ENCODE data around the gene SCFD2. TPM values are rescaled to one million over a fixed set of nuclear protein-coding genes. Genes with fewer than 3 reads are reported as not detected.
A peak's percentile ranks its signal among the peaks of the same experiment; 100 is the strongest.

Gene SCFD2
- polyA plus RNA-seq, 3 donors = 5.4 to 9.4 (median 6.7) TPM

GRCh38 chr4:52833941-52834525 is 531.8 kb downstream of the SCFD2 start:
- H2AFZ ChIP-seq (ENCODE audit: insufficient read depth, low read depth, low read length, poor library complexity, severe bottlenecking) = no peak overlapping the region
- no peaks in the 10 kb centered on the region for H3K4me1 Mint-ChIP-seq
- peaks cover 0 to 3% (median 1%) of the 10 kb centered on the region in 7 donors for H3K9me3 Mint-ChIP-seq
- H3K36me3 Mint-ChIP-seq = no peaks in the 10 kb centered on the region
- no peak overlapping the region for H3K4me2 ChIP-seq (replicated peaks; ENCODE audit: extremely low read depth, low read length, poor library complexity, severe bottlenecking)
- H3K4me3 ChIP-seq (replicated peaks in 1 of 3; ENCODE audit: low read depth in 2 of 3, low read length in 3 of 3) = no peak overlapping the region
- peaks cover 0 to 2% (median 1%) of the 10 kb centered on the region in 3 donors for H3K27me3 Mint-ChIP-seq (ENCODE audit: low read depth in 3 of 3)
- H3K27ac Mint-ChIP-seq = no peak overlapping the region
- no peaks in the 10 kb centered on the region for H3K36me3 ChIP-seq (replicated peaks in 1 of 2; ENCODE audit: control insufficient read depth in 1 of 2, insufficient read depth in 2 of 2, low read length in 2 of 2)
- intact Hi-C loops (cut with micrococcal nuclease) = no loop called here
- H3K4me1 ChIP-seq (ENCODE audit: control insufficient read depth in 1 of 2, insufficient read depth in 2 of 2, low read length in 2 of 2) = no peaks in the 10 kb centered on the region
- no peaks in the 10 kb centered on the region for H4K20me1 ChIP-seq (ENCODE audit: insufficient read depth, low read length)
- H3K9me3 ChIP-seq (replicated peaks in 1 of 2; ENCODE audit: control insufficient read depth in 1 of 2, insufficient read depth in 1 of 2, low read length in 2 of 2) = no peaks in the 10 kb centered on the region
- no peaks in the 10 kb centered on the region for H3K27me3 ChIP-seq (ENCODE audit: control insufficient read depth in 2 of 2, insufficient read depth in 2 of 2, low read length in 2 of 2)
- WGBS (ENCODE audit: insufficient coverage) = 90% methylated on average over 3 of the region's 3 CpGs
- DNase-seq = no peak
- no peak overlapping the region for H3K9ac ChIP-seq (ENCODE audit: insufficient read depth, low read length, poor library complexity, severe bottlenecking)
- H3K4me3 Mint-ChIP-seq = no peak overlapping the region
- H3K27ac ChIP-seq (ENCODE audit: low read depth in 1 of 2, low read length in 2 of 2) = no peak overlapping the region
- no peaks in the 10 kb centered on the region for H3K79me2 ChIP-seq (ENCODE audit: insufficient read depth, low read length)
- TF ChIP-seq, protein P1, sequence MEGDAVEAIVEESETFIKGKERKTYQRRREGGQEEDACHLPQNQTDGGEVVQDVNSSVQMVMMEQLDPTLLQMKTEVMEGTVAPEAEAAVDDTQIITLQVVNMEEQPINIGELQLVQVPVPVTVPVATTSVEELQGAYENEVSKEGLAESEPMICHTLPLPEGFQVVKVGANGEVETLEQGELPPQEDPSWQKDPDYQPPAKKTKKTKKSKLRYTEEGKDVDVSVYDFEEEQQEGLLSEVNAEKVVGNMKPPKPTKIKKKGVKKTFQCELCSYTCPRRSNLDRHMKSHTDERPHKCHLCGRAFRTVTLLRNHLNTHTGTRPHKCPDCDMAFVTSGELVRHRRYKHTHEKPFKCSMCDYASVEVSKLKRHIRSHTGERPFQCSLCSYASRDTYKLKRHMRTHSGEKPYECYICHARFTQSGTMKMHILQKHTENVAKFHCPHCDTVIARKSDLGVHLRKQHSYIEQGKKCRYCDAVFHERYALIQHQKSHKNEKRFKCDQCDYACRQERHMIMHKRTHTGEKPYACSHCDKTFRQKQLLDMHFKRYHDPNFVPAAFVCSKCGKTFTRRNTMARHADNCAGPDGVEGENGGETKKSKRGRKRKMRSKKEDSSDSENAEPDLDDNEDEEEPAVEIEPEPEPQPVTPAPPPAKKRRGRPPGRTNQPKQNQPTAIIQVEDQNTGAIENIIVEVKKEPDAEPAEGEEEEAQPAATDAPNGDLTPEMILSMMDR (IDR thresholded peaks at IDR 0.05) = no peak

- Histone ChIP-seq H3K4me2 (replicated peaks; ENCODE audit: extremely low read depth, low read length, poor library complexity, severe bottlenecking) (no peak overlapping the region), H2AFZ (ENCODE audit: insufficient read depth, low read depth, low read length, poor library complexity, severe bottlenecking) (no peak overlapping the region), H3K4me1 (ENCODE audit: control insufficient read depth in 1 of 2, insufficient read depth in 2 of 2, low read length in 2 of 2) (no peaks in the 10 kb centered on the region), H3K79me2 (ENCODE audit: insufficient read depth, low read length) (no peaks in the 10 kb centered on the region), H3K27ac (ENCODE audit: low read depth in 1 of 2, low read length in 2 of 2) (no peak overlapping the region), H3K27me3 (ENCODE audit: control insufficient read depth in 2 of 2, insufficient read depth in 2 of 2, low read length in 2 of 2) (no peaks in the 10 kb centered on the region), H3K36me3 (replicated peaks in 1 of 2; ENCODE audit: control insufficient read depth in 1 of 2, insufficient read depth in 2 of 2, low read length in 2 of 2) (no peaks in the 10 kb centered on the region), H3K9ac (ENCODE audit: insufficient read depth, low read length, poor library complexity, severe bottlenecking) (no peak overlapping the region), H3K4me3 (replicated peaks in 1 of 3; ENCODE audit: low read depth in 2 of 3, low read length in 3 of 3) (no peak overlapping the region), H3K9me3 (replicated peaks in 1 of 2; ENCODE audit: control insufficient read depth in 1 of 2, insufficient read depth in 1 of 2, low read length in 2 of 2) (no peaks in the 10 kb centered on the region), H4K20me1 (ENCODE audit: insufficient read depth, low read length) (no peaks in the 10 kb centered on the region)
- DNase-seq = no peak
- WGBS (ENCODE audit: insufficient coverage) = 71% methylated on average over 1 of the region's 3 CpGs
- intact Hi-C loops (cut with micrococcal nuclease) = no loop called here
- peaks cover 0 to 2% (median 0%) of the 10 kb centered on the region in 7 donors for H3K9me3 Mint-ChIP-seq
- no peaks in the 10 kb centered on the region for H3K36me3 Mint-ChIP-seq
- TF ChIP-seq, protein P1 (IDR thresholded peaks at IDR 0.05) = no peak
- H3K4me3 Mint-ChIP-seq = no peak overlapping the region
- H3K4me1 Mint-ChIP-seq = no peaks in the 10 kb centered on the region
- peak overlapping the region in 1 of 7 donors; percentile 22 for H3K27ac Mint-ChIP-seq
- H3K27me3 Mint-ChIP-seq (ENCODE audit: low read depth in 3 of 3) = peaks cover 0 to 2% (median 0%) of the 10 kb centered on the region in 3 donors
Measured at GRCh38 chr4:52825460-52826090, 540.3 kb downstream of the SCFD2 start.
